Transverse colon (tissue), 4 donors: ENCODE measurements around the gene FAM25G. TPM values are rescaled to one million over a fixed set of nuclear protein-coding genes. Genes with fewer than 3 reads are reported as not detected.
"Not testable (repeated sequence)": the region's sequence is repeated elsewhere in the genome, so short reads cannot be mapped to it uniquely, and the experiment has no call there.

Source experiments
- DNase-seq: peaks from one replicate; pipeline ENCODE4 v3.0.0-alpha.2; 2019
- H3K27ac ChIP-seq, 4 donors: fragments of 200-600 bp; sonication (generic); 2 replicates each; pipeline ENCODE4 v1.5.1; 2016 to 2018; ENCODE audit warnings: inconsistent platforms in 4 of 4
- H3K27me3 ChIP-seq: fragments of 200-600 bp; sonication (generic); 2 replicates; pipeline ENCODE4 v1.5.1; 2017; ENCODE audit warnings: inconsistent platforms
- H3K36me3 ChIP-seq, 4 donors: fragments of 200-600 bp; sonication (generic); 2 replicates each; pipeline ENCODE4 v1.5.1; 2017 to 2019; ENCODE audit warnings: inconsistent platforms in 4 of 4
- H3K4me1 ChIP-seq, 4 donors: fragments of 200-600 bp; sonication (generic); 2 replicates each; pipeline ENCODE4 v1.5.1; 2017 to 2020; ENCODE audit warnings: inconsistent platforms in 4 of 4
- H3K4me3 ChIP-seq, 4 donors: fragments of 200-600 bp; sonication (generic); 1 replicate in 1 of 4; 2 replicates in 3 of 4; pipeline versions ENCODE4 v1.5.1 to v1.6.1; 2017 to 2019; ENCODE audit warnings: inconsistent platforms in 4 of 4
- H3K9me3 ChIP-seq, 2 donors: fragments of 200-600 bp; sonication (generic); 2 replicates each; pipeline ENCODE4 v1.5.1; 2017 to 2019; ENCODE audit warnings: inconsistent platforms in 2 of 2
- CTCF ChIP-seq, 5 experiments: fragments of 200-600 bp in 3 of 5; fragments of 450-650 bp in 2 of 5; sonication (generic) in 3 of 5; IDR thresholded peaks; 1 replicate in 2 of 5; 2 replicates in 3 of 5; pipeline ENCODE4 v1.5.1; 2016 to 2017; ENCODE audit warnings: antibody characterized with exemption in 5 of 5, inconsistent platforms in 3 of 5, mild to moderate bottlenecking in 2 of 5, moderate library complexity in 1 of 5
- EP300 ChIP-seq: sonication (generic); formaldehyde crosslinking; IDR thresholded peaks from one replicate; pipeline ENCODE4 v1.6.1; 2017; ENCODE audit warnings: antibody characterized with exemption, low read depth
- POLR2A ChIP-seq: fragments of 450-650 bp; IDR thresholded peaks from one replicate; pipeline ENCODE4 v1.6.1; 2016; ENCODE audit warnings: antibody characterized with exemption, mild to moderate bottlenecking, moderate library complexity
- POLR2AphosphoS5 ChIP-seq, 3 donors: sonication (generic); formaldehyde crosslinking; IDR thresholded peaks; one replicate each; pipeline ENCODE4 v1.6.1; 2016; ENCODE audit warnings: antibody characterized with exemption in 3 of 3
- WGBS, 2 donors: methylation state at CpG; one replicate each; pipeline ENCODE4 v1.1.5; 2018; ENCODE audit warnings: low coverage in 1 of 2; 5-methylcytosine and 5-hydroxymethylcytosine counted together
- in situ Hi-C, 4 donors: fragments of 200-750 bp; cut with MboI; loops; one replicate each; pipeline versions ENCODE4 v1.15.0 to v1.15.1; 2017; ENCODE audit warnings: low sequenced_read_pairs in 3 of 4, low pct_ligation_motif_present in 1 of 4, low pct_unique_long_range_greater_than_20kb in 1 of 4
- intact Hi-C: fragments of 100-400 bp; cut with DNase I; formaldehyde crosslinking; loops from one replicate; pipeline ENCODE4 v1.15.1; 2023; ENCODE audit warnings: low total_unique reads
- total RNA-seq, 4 donors: library from RNA; depleted of rRNA; stranded (reverse); fragments of >200 nt; gene quantifications; one replicate each; pipeline ENCODE4 v1.1.0, GENCODE V29; 2016

The FAM25G gene
- total RNA-seq, 4 donors from 2014 or later = not detected

GRCh38 chr10:47457528-47457820, 34.0 kb downstream of the FAM25G start:
- in situ Hi-C loops (no loop called here), intact Hi-C loops (no loop called here)
- 100% methylated on average over 1 of the region's 1 CpG; no CpG with 5 or more reads in 1 of the 2 donors for WGBS, 2 donors
- Histone ChIP-seq H3K36me3 (no peaks in the 10 kb centered on the region), H3K9me3 (no peaks in the 10 kb centered on the region), H3K4me1 (no peaks in the 10 kb centered on the region), H3K27me3 (no peaks in the 10 kb centered on the region), H3K4me3 (no peak overlapping the region), H3K27ac (no peak overlapping the region)
- TF ChIP-seq EP300 = no peak
- no peak for TF ChIP-seq CTCF (IDR thresholded peaks at IDR 0.05)
- no peak for TF ChIP-seq POLR2A
- TF ChIP-seq POLR2AphosphoS5 (IDR thresholded peaks at IDR 0.05) = no peak
- no peak for DNase-seq

GRCh38 chr10:47456794-47457527, 34.5 kb downstream of the FAM25G start:
- WGBS, 2 donors = 70% methylated on average over 6 of the region's 6 CpGs; no CpG with 5 or more reads in 1 of the 2 donors
- no peak for TF ChIP-seq POLR2A
- TF ChIP-seq CTCF (IDR thresholded peaks at IDR 0.05) = no peak
- TF ChIP-seq POLR2AphosphoS5 (IDR thresholded peaks at IDR 0.05) = no peak
- TF ChIP-seq EP300 = no peak
- H3K9me3 ChIP-seq = no peaks in the 10 kb centered on the region
- H3K4me1 ChIP-seq = no peaks in the 10 kb centered on the region
- no peaks in the 10 kb centered on the region for H3K27me3 ChIP-seq
- DNase-seq = no peak
- no peak overlapping the region for H3K27ac ChIP-seq
- no peaks in the 10 kb centered on the region for H3K36me3 ChIP-seq
- no peak overlapping the region for H3K4me3 ChIP-seq
- intact Hi-C loops (no loop called here), in situ Hi-C loops (no loop called here)

GRCh38 chr10:47456079-47456785, 35.3 kb downstream of the FAM25G start:
- H3K27ac ChIP-seq = no peak overlapping the region
- no peak for TF ChIP-seq POLR2A
- TF ChIP-seq CTCF (IDR thresholded peaks at IDR 0.05) = no peak
- TF ChIP-seq POLR2AphosphoS5 (IDR thresholded peaks at IDR 0.05) = no peak
- no peak for TF ChIP-seq EP300
- intact Hi-C loops = no loop called here
- in situ Hi-C loops = no loop called here
- H3K36me3 ChIP-seq = no peaks in the 10 kb centered on the region
- H3K4me3 ChIP-seq = no peak overlapping the region
- no peaks in the 10 kb centered on the region for H3K9me3 ChIP-seq
- no peaks in the 10 kb centered on the region for H3K27me3 ChIP-seq
- 56 to 67% methylated on average over 2 to 5 of the region's 8 CpGs for WGBS, 2 donors
- no peak for DNase-seq
- no peaks in the 10 kb centered on the region for H3K4me1 ChIP-seq

GRCh38 chr10:47455350-47456078, 36.0 kb downstream of the FAM25G start:
- intact Hi-C loops, H3K27me3 ChIP-seq, H3K4me1 ChIP-seq, H3K27ac ChIP-seq, in situ Hi-C loops, DNase-seq, H3K9me3 ChIP-seq, H3K36me3 ChIP-seq, H3K4me3 ChIP-seq: not testable (repeated sequence)
- 72% methylated on average over 9 of the region's 9 CpGs; no CpG with 5 or more reads in 1 of the 2 donors for WGBS, 2 donors
